Esophagus squamous epithelium (tissue), 4 donors: ENCODE measurements around the gene INAFM1.

Source experiments
- POLR2A ChIP-seq, 4 donors: fragments of 450-650 bp; IDR thresholded peaks; one replicate each; pipeline ENCODE4 v1.6.1; 2017; ENCODE audit warnings: antibody characterized with exemption in 4 of 4, mild to moderate bottlenecking in 4 of 4, moderate library complexity in 3 of 4
- TF ChIP-seq, protein P1 (sequence below), 6 experiments: fragments of 450-650 bp in 4 of 6; fragments of 200-600 bp in 2 of 6; sonication (generic) in 2 of 6; IDR thresholded peaks; one replicate each; pipeline ENCODE4 v1.5.1; 2016 to 2019; ENCODE audit warnings: antibody characterized with exemption in 6 of 6, mild to moderate bottlenecking in 4 of 6, moderate library complexity in 4 of 6

DNA sequence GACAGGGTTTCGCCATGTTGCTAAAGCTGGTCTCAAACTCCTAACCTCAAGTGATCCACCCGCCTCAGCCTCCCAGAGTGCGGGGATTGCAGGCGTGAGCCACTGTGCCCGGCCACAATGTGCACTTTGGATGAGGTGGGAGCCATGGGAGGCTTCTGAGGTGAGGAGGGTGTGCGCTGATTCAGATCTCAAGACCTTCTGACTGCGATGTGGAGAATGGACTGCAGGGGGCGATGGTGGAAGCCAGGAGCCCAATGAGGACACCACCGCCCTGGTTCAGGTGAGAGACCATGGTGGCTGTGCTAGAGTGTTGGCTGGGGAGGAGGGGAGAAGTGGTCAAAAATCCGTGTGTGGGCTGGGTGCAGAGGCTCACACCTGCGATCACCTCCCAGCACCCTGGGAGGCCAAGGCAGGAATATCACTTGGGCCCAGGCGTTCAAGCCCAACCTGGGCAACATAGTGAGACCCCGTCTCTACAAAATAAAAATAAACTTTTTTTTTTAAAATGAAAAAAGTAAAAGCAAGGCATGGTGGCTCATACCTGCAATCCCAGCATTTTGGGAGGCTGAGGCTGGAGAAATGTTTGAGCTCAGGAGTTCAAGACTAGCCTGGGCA, 5.6 kb downstream of the INAFM1 start:
- TF ChIP-seq, protein P1, sequence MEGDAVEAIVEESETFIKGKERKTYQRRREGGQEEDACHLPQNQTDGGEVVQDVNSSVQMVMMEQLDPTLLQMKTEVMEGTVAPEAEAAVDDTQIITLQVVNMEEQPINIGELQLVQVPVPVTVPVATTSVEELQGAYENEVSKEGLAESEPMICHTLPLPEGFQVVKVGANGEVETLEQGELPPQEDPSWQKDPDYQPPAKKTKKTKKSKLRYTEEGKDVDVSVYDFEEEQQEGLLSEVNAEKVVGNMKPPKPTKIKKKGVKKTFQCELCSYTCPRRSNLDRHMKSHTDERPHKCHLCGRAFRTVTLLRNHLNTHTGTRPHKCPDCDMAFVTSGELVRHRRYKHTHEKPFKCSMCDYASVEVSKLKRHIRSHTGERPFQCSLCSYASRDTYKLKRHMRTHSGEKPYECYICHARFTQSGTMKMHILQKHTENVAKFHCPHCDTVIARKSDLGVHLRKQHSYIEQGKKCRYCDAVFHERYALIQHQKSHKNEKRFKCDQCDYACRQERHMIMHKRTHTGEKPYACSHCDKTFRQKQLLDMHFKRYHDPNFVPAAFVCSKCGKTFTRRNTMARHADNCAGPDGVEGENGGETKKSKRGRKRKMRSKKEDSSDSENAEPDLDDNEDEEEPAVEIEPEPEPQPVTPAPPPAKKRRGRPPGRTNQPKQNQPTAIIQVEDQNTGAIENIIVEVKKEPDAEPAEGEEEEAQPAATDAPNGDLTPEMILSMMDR (IDR thresholded peaks at IDR 0.05): peak in 3 of 6 experiments; percentile 23 to 52 (median 29)
- no peak for TF ChIP-seq POLR2A (IDR thresholded peaks at IDR 0.05)
